Measurements from ENCODE around the gene SFSWAP.

GRCh38 chr12:131740626-131741025 is 29.7 kb downstream of the SFSWAP start:
- TF ChIP-seq POLR2A (IDR thresholded peaks at IDR 0.05; ENCODE audit: low read depth, low read length) (no peak), POLR2AphosphoS5 (IDR thresholded peaks at IDR 0.05; ENCODE audit: low read depth, low read length) (no peak), TAF1 (IDR thresholded peaks at IDR 0.05; ENCODE audit: low read depth, low read length) (no peak), PAX5 (IDR thresholded peaks at IDR 0.05; ENCODE audit: insufficient read depth, low read length, severe bottlenecking) (no peak), POU2F2 (IDR thresholded peaks at IDR 0.05; ENCODE audit: low read depth, low read length) (no peak)

Data from GM12891 (cell line).